Hematopoietic multipotent progenitor cell (in vitro differentiated cells): ENCODE results near the gene MAGI2. TPM values are rescaled to one million over a fixed set of nuclear protein-coding genes. Genes with fewer than 3 reads are reported as not detected.
"Not testable (repeated sequence)": the region's sequence is repeated elsewhere in the genome, so short reads cannot be mapped to it uniquely, and the experiment has no call there.

Experiments used
- DNase-seq, 3 donors: peaks; one replicate each; pipeline ENCODE4 v3.0.0-alpha.2; 2011 to 2015; ENCODE audit warnings: low read depth in 2 of 3, low spot score in 2 of 3
- total RNA-seq: library from RNA; depleted of rRNA; stranded (reverse); fragments of >200 nt; gene quantifications from one replicate; pipeline ENCODE4 v1.2.3, GENCODE V29; 2012

The MAGI2 gene
- total RNA-seq, 1 donor, result 2.7 TPM

- DNase-seq, result no peak
Measured at GRCh38 chr7:78514634-78515033, 938.8 kb downstream of the MAGI2 start.

- peak in 2 of 3 donors; percentile 24 to 52 for DNase-seq
Measured at GRCh38 chr7:78510580-78511188, 942.8 kb downstream of the MAGI2 start.

GRCh38 chr7:78503301-78503700, 950.2 kb downstream of the MAGI2 start:
- DNase-seq, result not testable (repeated sequence)

GRCh38 chr7:78501064-78501463, 952.4 kb downstream of the MAGI2 start:
- no peak for DNase-seq

GRCh38 chr7:78499971-78500370, 953.5 kb downstream of the MAGI2 start:
- DNase-seq, result no peak

- no peak for DNase-seq
Measured at GRCh38 chr7:78499283-78499682, 954.2 kb downstream of the MAGI2 start.

- no peak for DNase-seq
Measured at GRCh38 chr7:78497728-78498427, 955.6 kb downstream of the MAGI2 start.

- DNase-seq, result no peak
Measured at GRCh38 chr7:78496096-78496630, 957.3 kb downstream of the MAGI2 start.

- DNase-seq, result no peak
Measured at GRCh38 chr7:78493401-78493800, 960.1 kb downstream of the MAGI2 start.

GRCh38 chr7:78492146-78492545, 961.3 kb downstream of the MAGI2 start:
- no peak for DNase-seq

GRCh38 chr7:78490524-78490923, 962.9 kb downstream of the MAGI2 start:
- DNase-seq, result no peak

GRCh38 chr7:78489476-78490240, 963.8 kb downstream of the MAGI2 start:
- DNase-seq, result no peak

- DNase-seq, result no peak
Measured at GRCh38 chr7:78487464-78487863, 966.0 kb downstream of the MAGI2 start.

GRCh38 chr7:78479348-78479747, 974.1 kb downstream of the MAGI2 start:
- no peak for DNase-seq

- DNase-seq, result no peak
Measured at GRCh38 chr7:78476851-78477405, 976.5 kb downstream of the MAGI2 start.

GRCh38 chr7:78473571-78474301, 979.7 kb downstream of the MAGI2 start:
- DNase-seq, result no peak

GRCh38 chr7:78473021-78473420, 980.4 kb downstream of the MAGI2 start:
- no peak for DNase-seq

GRCh38 chr7:78472519-78472918, 980.9 kb downstream of the MAGI2 start:
- no peak for DNase-seq

- no peak for DNase-seq
Measured at GRCh38 chr7:78465894-78466293, 987.6 kb downstream of the MAGI2 start.

- DNase-seq, result no peak
Measured at GRCh38 chr7:78463039-78463438, 990.4 kb downstream of the MAGI2 start.

- DNase-seq, result no peak
Measured at GRCh38 chr7:78450706-78451105, 1002.8 kb downstream of the MAGI2 start.
